GM23338 (cell line): Measurements from ENCODE around the gene CASP2. TPM values are rescaled to one million over a fixed set of nuclear protein-coding genes. Genes with fewer than 3 reads are reported as not detected.
A peak's percentile ranks its signal among the peaks of the same experiment; 100 is the strongest.

Experiments
- ATAC-seq: fragments of 200-7000 bp; cut with Tn5 transposase; 3 replicates; pipeline ENCODE4 v1.9.1; 2020
- DNase-seq: peaks from one replicate; pipeline ENCODE4 v3.0.0-alpha.2; 2015; ENCODE audit warnings: low spot score
- H2AFZ ChIP-seq: fragments of 200-600 bp; sonication (generic); 2 replicates; pipeline ENCODE4 v1.8.0; 2016; ENCODE audit warnings: antibody characterized with exemption, mild to moderate bottlenecking, moderate library complexity
- H3F3A ChIP-seq: fragments of 200-600 bp; sonication (generic); replicated peaks from 2 replicates; pipeline ENCODE4 v1.8.0; 2017; ENCODE audit warnings: antibody characterized with exemption, mixed run types, low read depth
- H3K27ac ChIP-seq: fragments of 200-600 bp; sonication (generic); 2 replicates; pipeline ENCODE4 v1.6.1; 2016; ENCODE audit warnings: low read depth
- H3K27me3 ChIP-seq: fragments of 200-600 bp; sonication (generic); 2 replicates; pipeline ENCODE4 v1.8.0; 2016; ENCODE audit warnings: mild to moderate bottlenecking, mixed run types, moderate library complexity; ENCODE audit not compliant: insufficient read depth
- H3K36me3 ChIP-seq: fragments of 200-600 bp; sonication (generic); 2 replicates; pipeline ENCODE4 v1.8.0; 2016; ENCODE audit warnings: mild to moderate bottlenecking; ENCODE audit not compliant: insufficient read depth
- H3K4me1 ChIP-seq: fragments of 200-600 bp; sonication (generic); 2 replicates; pipeline ENCODE4 v1.8.0; 2016; ENCODE audit warnings: mild to moderate bottlenecking, moderate library complexity; ENCODE audit not compliant: insufficient read depth
- H3K4me2 ChIP-seq: fragments of 200-600 bp; sonication (generic); 2 replicates; pipeline ENCODE4 v1.7.1; 2017; ENCODE audit warnings: mixed run types
- H3K4me3 ChIP-seq: fragments of 200-600 bp; sonication (generic); 2 replicates; pipeline ENCODE4 v1.6.1; 2016; ENCODE audit warnings: mixed run types
- H3K79me2 ChIP-seq: fragments of 200-600 bp; sonication (generic); replicated peaks from 2 replicates; pipeline ENCODE4 v1.8.0; 2017; ENCODE audit warnings: mild to moderate bottlenecking; ENCODE audit not compliant: insufficient read depth
- H3K9me2 ChIP-seq: fragments of 200-600 bp; sonication (generic); 2 replicates; pipeline ENCODE4 v1.8.0; 2017; ENCODE audit not compliant: insufficient read depth
- H4K20me1 ChIP-seq: fragments of 200-600 bp; sonication (generic); replicated peaks from 2 replicates; pipeline ENCODE4 v1.8.0; 2017; ENCODE audit warnings: mild to moderate bottlenecking; ENCODE audit not compliant: insufficient read depth
- H3K27ac Mint-ChIP-seq: 2 replicates; pipeline ENCODE4 v1.8.0; 2020; ENCODE audit warnings: inconsistent platforms, mild to moderate bottlenecking, moderate library complexity, mixed read lengths
- H3K27me3 Mint-ChIP-seq: 3 replicates; pipeline ENCODE4 v1.8.0; 2022; ENCODE audit warnings: low read depth, mild to moderate bottlenecking, moderate library complexity, mixed read lengths, inconsistent platforms; ENCODE audit not compliant: insufficient read depth, poor library complexity
- H3K36me3 Mint-ChIP-seq: 3 replicates; pipeline ENCODE4 v1.8.0; 2021; ENCODE audit warnings: low read depth, mild to moderate bottlenecking, inconsistent platforms, moderate library complexity, mixed read lengths
- H3K4me1 Mint-ChIP-seq: 3 replicates; pipeline ENCODE4 v1.8.0; 2020; ENCODE audit warnings: mild to moderate bottlenecking, inconsistent platforms, mixed read lengths
- H3K4me3 Mint-ChIP-seq: 3 replicates; pipeline ENCODE4 v1.8.0; 2021; ENCODE audit warnings: moderate library complexity, mild to moderate bottlenecking, inconsistent platforms, mixed read lengths
- H3K9me3 Mint-ChIP-seq: 3 replicates; pipeline ENCODE4 v1.8.0; 2020; ENCODE audit warnings: moderate library complexity, mild to moderate bottlenecking, inconsistent platforms, mixed read lengths
- CREB1 ChIP-seq: fragments of 250-450 bp; sonication (Bioruptor Pico); IDR thresholded peaks from 2 replicates; pipeline ENCODE4 v1.5.0; 2020; ENCODE audit warnings: low read depth, mild to moderate bottlenecking, moderate library complexity
- CTCF ChIP-seq, 2 experiments: fragments of 200-600 bp in 1 of 2; sonication (generic) in 1 of 2; conservative IDR thresholded peaks; 2 replicates each; pipeline versions ENCODE4 v1.5.1 to v1.6.1; 2016 to 2017; ENCODE audit warnings: antibody characterized with exemption in 2 of 2, low read depth in 2 of 2, mild to moderate bottlenecking in 2 of 2, moderate library complexity in 1 of 2
- EZH2 ChIP-seq: fragments of 200-600 bp; sonication (generic); IDR thresholded peaks from one replicate; pipeline ENCODE4 v1.8.0; 2017; ENCODE audit warnings: antibody characterized with exemption, mild to moderate bottlenecking, low read depth; ENCODE audit not compliant: unreplicated experiment
- EZH2phosphoT487 ChIP-seq: fragments of 200-600 bp; sonication (generic); IDR thresholded peaks from one replicate; pipeline ENCODE4 v1.8.1; 2018; ENCODE audit warnings: antibody characterized with exemption; ENCODE audit not compliant: unreplicated experiment
- NANOG ChIP-seq: IDR thresholded peaks from 2 replicates; pipeline ENCODE4 v1.6.1; 2016; ENCODE audit warnings: antibody characterized with exemption, borderline replicate concordance
- ZNF331 ChIP-seq: fragments of 250-450 bp; sonication (Bioruptor Pico); IDR thresholded peaks from 2 replicates; pipeline ENCODE4 v1.5.0; 2020; ENCODE audit warnings: low read depth, mild to moderate bottlenecking, moderate library complexity
- polyA plus RNA-seq: library from polyadenylated mRNA; unstranded; fragments of >200 nt; fragmentation: Nextera tagmentation; extraction: Ambion mirVana; gene quantifications from 2 replicates; pipeline ENCODE4 v1.2.1, GENCODE V29; 2016
- total RNA-seq: library from RNA; depleted of rRNA; stranded (reverse); fragments of >200 nt; shearing (Covaris generic); gene quantifications from 2 replicates; pipeline ENCODE4 v1.2.3, GENCODE V29; 2014
- TF ChIP-seq, protein P1 (sequence below): IDR thresholded peaks from 2 replicates; pipeline ENCODE4 v1.6.1; 2016; ENCODE audit warnings: antibody characterized with exemption

Gene CASP2
- total and polyA plus RNA-seq, 2 experiments from 2014 or later, result 17.7 to 21.8 TPM

DNA sequence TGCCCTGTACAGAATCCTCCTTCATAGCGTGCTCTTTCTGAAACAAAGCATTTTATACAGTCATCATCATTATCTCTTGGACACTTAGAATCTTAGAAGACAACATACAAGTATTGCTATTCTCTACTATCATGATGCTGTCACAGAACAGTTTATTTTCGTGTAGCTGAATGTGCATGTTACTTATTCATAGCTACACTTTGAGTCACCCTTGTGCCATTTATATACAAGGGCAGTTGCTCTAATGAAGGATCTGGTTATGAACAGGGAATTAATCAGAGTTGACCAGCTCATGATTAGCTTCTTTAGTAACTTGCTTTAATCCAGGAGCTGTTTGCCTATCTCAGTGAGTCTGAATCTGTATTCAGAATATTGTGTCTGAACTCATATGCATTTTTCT is 11.2 kb downstream of the CASP2 start:
- Mint-ChIP-seq H3K4me1 (no peaks in the 10 kb centered on the region), H3K27me3 (no peaks in the 10 kb centered on the region), H3K4me3 (no peak overlapping the region), H3K9me3 (no peaks in the 10 kb centered on the region), H3K27ac (no peak overlapping the region), H3K36me3 (peaks cover 92% of the 10 kb centered on the region)
- no peaks in the 10 kb centered on the region for H3K4me1 ChIP-seq
- peaks cover 2% of the 10 kb centered on the region; the same call in 1 of the 2 replicates for H3F3A ChIP-seq
- H3K9me2 ChIP-seq, result no peaks in the 10 kb centered on the region
- no peak overlapping the region for H3K27ac ChIP-seq
- peaks cover 82% of the 10 kb centered on the region for H3K36me3 ChIP-seq
- TF ChIP-seq EZH2 (no peak), CTCF (conservative IDR thresholded peaks at IDR 0.05; ENCODE audit: low read depth in 2 of 2) (no peak), ZNF331 (CRISPR knock-in tag) (no peak), EZH2phosphoT487 (no peak)
- H3K4me2 ChIP-seq, result no peak overlapping the region
- H4K20me1 ChIP-seq, result peaks cover 11% of the 10 kb centered on the region
- ATAC-seq (no peak), DNase-seq (no peak)
- peaks cover 19% of the 10 kb centered on the region for H3K79me2 ChIP-seq
- no peaks in the 10 kb centered on the region for H3K27me3 ChIP-seq
- H3K4me3 ChIP-seq, result no peak overlapping the region
- no peak overlapping the region for H2AFZ ChIP-seq

GRCh38 chr7:143299840-143300239 is 11.7 kb downstream of the CASP2 start:
- peak; percentile 98 for ATAC-seq
- Histone ChIP-seq H4K20me1 (peaks cover 10% of the 10 kb centered on the region), H3K27me3 (no peaks in the 10 kb centered on the region), H3K4me2 (no peak overlapping the region), H2AFZ (no peak overlapping the region), H3K79me2 (peaks cover 14% of the 10 kb centered on the region), H3K27ac (no peak overlapping the region), H3K36me3 (peaks cover 82% of the 10 kb centered on the region), H3F3A (peaks cover 2% of the 10 kb centered on the region; the same call in 1 of the 2 replicates), H3K4me3 (no peak overlapping the region), H3K9me2 (no peaks in the 10 kb centered on the region), H3K4me1 (no peaks in the 10 kb centered on the region)
- peak; percentile 79 for DNase-seq
- no peak overlapping the region for H3K4me3 Mint-ChIP-seq
- H3K36me3 Mint-ChIP-seq, result peaks cover 92% of the 10 kb centered on the region
- TF ChIP-seq, protein P1, sequence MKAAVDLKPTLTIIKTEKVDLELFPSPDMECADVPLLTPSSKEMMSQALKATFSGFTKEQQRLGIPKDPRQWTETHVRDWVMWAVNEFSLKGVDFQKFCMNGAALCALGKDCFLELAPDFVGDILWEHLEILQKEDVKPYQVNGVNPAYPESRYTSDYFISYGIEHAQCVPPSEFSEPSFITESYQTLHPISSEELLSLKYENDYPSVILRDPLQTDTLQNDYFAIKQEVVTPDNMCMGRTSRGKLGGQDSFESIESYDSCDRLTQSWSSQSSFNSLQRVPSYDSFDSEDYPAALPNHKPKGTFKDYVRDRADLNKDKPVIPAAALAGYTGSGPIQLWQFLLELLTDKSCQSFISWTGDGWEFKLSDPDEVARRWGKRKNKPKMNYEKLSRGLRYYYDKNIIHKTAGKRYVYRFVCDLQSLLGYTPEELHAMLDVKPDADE, result no peak
- TF ChIP-seq CREB1, result no peak
- peak; percentile 74 to 86 for TF ChIP-seq CTCF (conservative IDR thresholded peaks at IDR 0.05; ENCODE audit: low read depth in 2 of 2)
- TF ChIP-seq NANOG, result no peak
- H3K27ac Mint-ChIP-seq, result no peak overlapping the region
- H3K4me1 Mint-ChIP-seq, result no peaks in the 10 kb centered on the region
- H3K9me3 Mint-ChIP-seq, result no peaks in the 10 kb centered on the region
- H3K27me3 Mint-ChIP-seq, result peaks cover 4% of the 10 kb centered on the region
